HG03520 (cell line): ENCODE results near the gene TRNT1.

Experiments
- ATAC-seq: cut with Tn5 transposase; IDR thresholded peaks from one replicate; pipeline ENCODE4 v1.9.1; 2021; ENCODE audit warnings: mild to moderate bottlenecking, moderate library complexity; ENCODE audit not compliant: unreplicated experiment

The TRNT1 gene

GRCh38 chr3:3110749-3111361 is 15.9 kb upstream of the TRNT1 start:
- ATAC-seq: no peak

GRCh38 chr3:3113042-3113709 is 13.6 kb upstream of the TRNT1 start:
- no peak for ATAC-seq

DNA sequence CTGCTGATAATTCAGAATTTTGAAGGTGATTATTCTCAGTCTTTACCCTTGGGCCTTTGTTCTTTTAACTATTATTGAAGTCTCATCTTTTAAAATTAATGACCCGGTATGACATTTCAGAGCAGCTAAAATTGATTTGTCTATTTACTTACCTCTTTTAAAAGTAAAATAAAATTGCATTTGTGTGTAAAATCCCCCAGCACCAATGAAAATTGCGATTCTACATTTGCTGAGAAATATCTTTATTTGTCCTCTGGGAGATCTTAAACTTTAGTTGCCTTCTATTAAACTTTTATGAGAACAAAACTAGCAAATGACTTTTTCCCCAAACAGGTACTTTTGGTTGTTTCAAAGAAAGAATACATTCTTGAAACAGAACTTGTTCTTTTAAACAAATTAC is 9.1 kb upstream of the TRNT1 start:
- ATAC-seq: no peak

- no peak for ATAC-seq
Measured at GRCh38 chr3:3119393-3119851, 7.3 kb upstream of the TRNT1 start.

DNA sequence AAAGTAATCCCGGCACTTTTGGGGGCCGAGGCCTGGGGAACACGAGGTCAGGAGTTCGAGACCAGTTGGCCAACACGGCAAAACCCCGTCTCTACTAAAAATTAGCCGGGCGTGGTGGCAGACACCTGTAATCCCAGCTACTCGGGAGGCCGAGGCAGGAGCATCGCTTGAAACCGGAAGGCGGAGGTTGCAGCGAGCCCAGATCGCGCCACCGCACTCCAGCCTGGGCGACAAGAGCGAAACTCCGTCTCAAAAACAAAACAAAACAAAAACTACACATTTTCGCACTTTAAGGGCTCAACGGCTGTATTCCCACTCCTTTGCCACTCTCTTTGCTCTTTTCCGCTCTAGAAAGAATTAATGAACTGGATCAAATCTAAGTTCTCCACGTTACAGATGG is 763 bp upstream of the TRNT1 start:
- ATAC-seq: no peak

GRCh38 chr3:3127432-3128010 is 781 bp downstream of the TRNT1 start:
- ATAC-seq: no peak

DNA sequence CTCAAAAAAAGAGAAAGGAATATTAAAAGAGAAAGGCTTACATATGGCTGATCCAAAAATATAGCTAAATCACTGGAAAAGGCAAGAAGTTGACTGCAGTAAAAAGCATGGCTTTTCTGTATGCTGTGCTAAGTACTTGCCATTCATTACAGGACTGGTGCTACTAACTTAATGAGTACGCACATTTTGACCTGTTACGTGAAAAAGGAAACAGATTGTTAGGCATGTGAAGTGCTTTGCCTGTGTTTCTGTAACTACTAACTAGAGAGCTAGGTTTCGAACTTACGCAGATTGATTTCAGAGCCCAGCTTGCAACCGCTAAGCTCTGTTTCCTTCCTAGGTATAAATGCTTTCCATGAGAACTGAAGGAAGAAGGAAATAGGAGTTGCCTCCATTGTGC is 2.8 kb downstream of the TRNT1 start:
- no peak for ATAC-seq

DNA sequence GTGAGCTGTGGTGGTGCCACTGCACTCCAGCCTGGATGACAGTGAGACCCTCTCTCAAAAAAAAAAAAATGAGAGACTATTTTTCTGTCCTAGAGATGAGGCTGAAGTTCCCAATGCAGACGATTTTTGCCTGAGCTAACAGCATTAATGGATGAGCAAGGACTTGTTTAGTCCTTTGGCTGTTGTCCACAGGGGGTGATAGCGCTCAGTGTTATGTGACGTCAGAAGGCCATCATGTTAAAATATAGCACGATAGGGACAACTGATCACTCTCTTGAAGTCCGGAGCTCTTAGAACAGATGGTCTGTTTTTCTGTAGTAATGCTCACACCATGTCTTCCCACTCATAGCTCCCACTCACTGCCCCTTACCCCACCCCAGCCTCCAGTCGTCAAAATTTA is 6.8 kb downstream of the TRNT1 start:
- no peak for ATAC-seq

DNA sequence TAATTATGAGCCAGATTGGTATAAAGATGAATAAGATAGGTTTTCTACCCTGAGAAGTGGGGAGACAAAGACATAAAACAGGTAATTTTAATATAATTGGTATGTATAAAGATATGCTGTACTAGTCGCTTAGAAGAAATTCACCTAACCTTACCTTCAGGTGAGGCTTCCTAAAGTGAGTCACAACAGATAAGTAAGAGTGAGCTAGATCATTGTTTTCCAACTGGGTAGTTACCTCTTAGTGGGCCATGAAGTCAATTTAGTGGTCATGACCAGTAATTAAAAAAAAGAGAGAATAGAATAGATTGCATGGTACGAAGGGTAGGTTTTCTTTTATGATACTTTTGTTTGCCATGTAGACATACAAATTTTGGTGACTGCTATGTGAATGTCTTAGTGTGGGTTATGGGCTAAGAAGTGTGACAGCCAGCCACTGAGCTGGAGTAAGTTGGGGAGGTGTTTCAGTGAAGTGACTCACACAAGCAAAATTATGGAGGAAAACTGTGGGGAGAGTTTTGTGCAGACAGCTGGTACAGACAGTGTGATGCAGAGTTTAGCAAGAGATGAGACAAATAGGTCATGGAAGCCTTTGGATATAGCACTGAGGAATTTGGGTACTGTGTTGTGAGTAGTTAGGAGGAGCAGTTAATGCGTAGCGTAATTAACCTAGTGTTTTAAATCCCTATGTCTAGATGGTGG is 8.2 kb downstream of the TRNT1 start:
- no peak for ATAC-seq

DNA sequence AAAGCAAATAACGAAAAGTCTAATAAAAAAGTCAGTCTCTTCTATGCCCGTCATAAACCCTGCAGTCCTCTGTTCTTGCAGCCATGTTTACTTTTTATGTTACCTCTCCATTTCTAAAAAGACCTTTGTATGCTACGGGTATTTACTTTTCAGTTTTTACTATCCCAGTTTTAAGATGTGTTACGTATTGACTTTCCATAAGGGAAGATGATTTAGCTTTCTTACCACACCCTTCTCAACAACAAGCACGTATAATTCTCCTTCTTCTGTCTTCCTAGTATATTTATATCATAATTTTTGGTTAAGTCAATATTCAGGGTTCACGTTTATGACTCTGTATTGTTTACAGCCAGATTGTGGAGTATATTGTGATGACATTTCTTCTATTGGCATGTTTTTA is 10.8 kb downstream of the TRNT1 start:
- ATAC-seq: no peak

- ATAC-seq: no peak
Measured at GRCh38 chr3:3141939-3142338, 15.2 kb downstream of the TRNT1 start.

DNA sequence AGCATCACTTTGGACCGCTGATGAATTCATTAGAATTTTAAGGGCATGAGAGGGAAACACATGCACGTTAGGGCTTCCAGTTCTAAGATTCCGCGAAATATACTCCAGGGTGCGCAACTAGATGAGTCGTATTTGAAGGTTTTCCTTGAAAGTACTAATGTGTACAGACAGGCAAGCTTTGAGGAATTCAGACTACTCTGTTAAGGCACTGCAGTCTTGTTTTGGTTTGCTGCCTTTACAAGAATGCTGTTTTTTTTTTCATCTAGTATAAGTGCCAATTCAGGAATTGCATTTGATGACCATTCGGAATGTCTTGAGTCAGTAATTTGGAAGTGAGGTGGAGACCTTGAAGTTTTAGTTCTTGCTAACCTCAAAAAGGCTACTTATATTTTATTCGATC is 19.1 kb downstream of the TRNT1 start:
- no peak for ATAC-seq

GRCh38 chr3:3149560-3149959 is 22.8 kb downstream of the TRNT1 start:
- ATAC-seq: no peak

DNA sequence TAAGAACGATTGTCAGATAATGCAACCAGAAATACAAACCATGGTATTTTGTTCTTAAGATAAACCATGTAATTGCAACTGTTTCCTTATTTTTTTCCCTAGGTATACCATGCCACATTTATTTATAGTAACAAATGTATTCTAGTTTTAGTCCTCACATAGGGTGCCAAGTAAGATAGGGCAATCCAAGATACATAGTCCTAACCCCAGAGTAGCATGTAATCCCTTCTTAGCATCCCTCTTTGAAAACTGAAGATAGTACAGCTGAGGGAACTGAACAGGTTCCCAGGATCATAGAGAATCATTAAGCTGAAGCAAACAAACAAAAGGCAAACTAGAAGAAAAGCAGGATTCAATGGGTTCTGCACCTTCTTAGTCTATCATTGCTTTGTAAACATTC is 24.8 kb downstream of the TRNT1 start:
- no peak for ATAC-seq

DNA sequence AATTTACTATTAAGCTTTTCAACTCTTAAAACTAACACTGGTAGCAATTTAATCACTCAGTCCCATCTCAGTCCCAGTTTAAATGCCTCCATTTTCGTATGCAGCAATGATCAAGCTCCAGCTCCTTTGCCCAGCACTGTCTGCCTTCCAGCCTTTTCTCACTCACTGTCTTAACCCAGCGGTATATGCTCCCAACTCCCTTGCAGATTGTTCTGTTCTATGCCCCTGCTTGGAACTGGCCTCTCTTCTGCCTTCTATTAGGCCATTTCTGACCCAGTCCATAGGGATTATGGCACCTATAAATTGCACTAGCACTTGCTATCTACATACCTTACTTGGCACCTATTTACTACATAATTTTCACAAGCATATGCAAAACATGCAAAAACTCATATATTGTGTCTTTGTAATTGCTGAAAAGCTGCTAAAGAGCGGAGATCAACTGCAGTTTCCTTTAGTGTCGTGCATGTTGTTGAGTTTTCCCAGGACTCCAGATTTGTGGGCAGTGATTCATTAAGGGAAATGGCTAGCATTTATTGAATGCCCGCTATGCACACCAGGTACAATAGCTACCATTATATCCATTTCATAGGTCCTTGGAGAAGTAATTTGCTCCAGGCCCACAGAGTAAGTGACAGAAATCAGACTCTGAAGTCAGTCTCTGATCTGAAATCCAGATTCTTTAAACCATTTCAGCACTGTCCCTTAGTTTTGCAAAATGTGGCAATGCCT is 28.3 kb downstream of the TRNT1 start:
- ATAC-seq: no peak

- no peak for ATAC-seq
Measured at GRCh38 chr3:3157484-3157883, 30.7 kb downstream of the TRNT1 start.

GRCh38 chr3:3160826-3161225 is 34.1 kb downstream of the TRNT1 start:
- no peak for ATAC-seq

- ATAC-seq: no peak
Measured at GRCh38 chr3:3165241-3165640, 38.5 kb downstream of the TRNT1 start.

GRCh38 chr3:3165650-3166049 is 38.9 kb downstream of the TRNT1 start:
- ATAC-seq: no peak

- peak; percentile 50 for ATAC-seq
Measured at GRCh38 chr3:3170998-3171397, 44.3 kb downstream of the TRNT1 start.

DNA sequence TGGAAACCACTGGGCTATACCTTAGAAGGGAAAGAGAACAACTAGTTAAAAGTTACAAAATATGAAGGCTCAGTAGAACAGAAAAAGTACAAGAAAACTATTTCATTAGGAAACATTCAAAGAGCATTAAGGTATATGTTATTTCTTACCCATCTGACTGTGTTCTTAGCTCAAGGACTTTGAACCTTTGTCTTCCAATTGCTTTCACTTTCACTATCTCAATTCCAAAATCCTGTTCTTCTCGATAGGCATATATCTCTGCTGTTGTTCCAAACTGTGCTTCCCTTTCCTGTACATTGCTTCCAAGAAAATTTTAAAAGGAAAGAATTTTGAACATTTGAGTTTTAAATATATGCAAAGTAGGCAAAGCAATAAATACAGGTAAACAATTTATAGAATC is 45.9 kb downstream of the TRNT1 start:
- ATAC-seq: no peak
